ENCODE measurements around the gene PLCD4. TPM values are rescaled to one million over a fixed set of nuclear protein-coding genes. Genes with fewer than 3 reads are reported as not detected.

PLCD4 gene
- total RNA-seq, 1 donor from 2014 or later: 0.86 TPM

- DNase-seq (ENCODE audit: low read depth) (no peak), FAIRE-seq (no peak)
- H3K27ac Mint-ChIP-seq (ENCODE audit: unreplicated experiment): no peak overlapping the region
- peaks cover 12% of the 10 kb centered on the region for H3K36me3 Mint-ChIP-seq (ENCODE audit: low read depth, unreplicated experiment)
- peaks cover 31% of the 10 kb centered on the region for H3K36me3 ChIP-seq (ENCODE audit: insufficient read depth, low read length)
- H3K9ac ChIP-seq (ENCODE audit: low read length): no peak overlapping the region
- no peaks in the 10 kb centered on the region for H3K27me3 ChIP-seq (ENCODE audit: insufficient read depth, low read length)
- H3K4me3 ChIP-seq (ENCODE audit: insufficient read depth, low read depth, low read length): no peak overlapping the region
- peaks cover 4% of the 10 kb centered on the region for H3K4me1 ChIP-seq (ENCODE audit: insufficient read depth, low read length)
- H3K4me1 Mint-ChIP-seq (ENCODE audit: low read depth, unreplicated experiment): peaks cover 12% of the 10 kb centered on the region
- no peak overlapping the region for H2AFZ ChIP-seq (ENCODE audit: low read depth, low read length)
- no peak for TF ChIP-seq EZH2 (IDR thresholded peaks at IDR 0.05; ENCODE audit: insufficient read depth, low read length)
- no peak for TF ChIP-seq CTCF (IDR thresholded peaks at IDR 0.05; ENCODE audit: insufficient read depth, low read depth, low read length)
- peaks cover 17% of the 10 kb centered on the region for H4K20me1 ChIP-seq (ENCODE audit: insufficient read depth, low read length)
- peaks cover 33% of the 10 kb centered on the region for H3K79me2 ChIP-seq (ENCODE audit: insufficient read depth, low read length)
- H3K27ac ChIP-seq (ENCODE audit: low read depth, low read length): no peak overlapping the region
- H3K4me3 Mint-ChIP-seq (ENCODE audit: unreplicated experiment): no peak overlapping the region
- no peak overlapping the region for H3K4me2 ChIP-seq (ENCODE audit: low read length)
- no peaks in the 10 kb centered on the region for H3K9me3 ChIP-seq (ENCODE audit: insufficient read depth, low read depth, low read length)
- no peaks in the 10 kb centered on the region for H3K27me3 Mint-ChIP-seq (ENCODE audit: low read depth, unreplicated experiment)
- no peaks in the 10 kb centered on the region for H3K9me3 Mint-ChIP-seq (ENCODE audit: unreplicated experiment)
Measured at GRCh38 chr2:218583983-218584850, 23.5 kb upstream of the PLCD4 start.

- no peaks in the 10 kb centered on the region for H3K9me3 ChIP-seq (ENCODE audit: insufficient read depth, low read depth, low read length)
- peaks cover 25% of the 10 kb centered on the region for H3K79me2 ChIP-seq (ENCODE audit: insufficient read depth, low read length)
- H3K4me1 Mint-ChIP-seq (ENCODE audit: low read depth, unreplicated experiment): peaks cover 12% of the 10 kb centered on the region
- H3K27me3 Mint-ChIP-seq (ENCODE audit: low read depth, unreplicated experiment): no peaks in the 10 kb centered on the region
- no peak overlapping the region for H2AFZ ChIP-seq (ENCODE audit: low read depth, low read length)
- H3K36me3 ChIP-seq (ENCODE audit: insufficient read depth, low read length): peaks cover 44% of the 10 kb centered on the region
- DNase-seq (ENCODE audit: low read depth): no peak
- no peak overlapping the region for H3K4me3 ChIP-seq (ENCODE audit: insufficient read depth, low read depth, low read length)
- no peak for FAIRE-seq
- H3K9ac ChIP-seq (ENCODE audit: low read length): no peak overlapping the region
- peaks cover 15% of the 10 kb centered on the region for H3K36me3 Mint-ChIP-seq (ENCODE audit: low read depth, unreplicated experiment)
- H3K27ac ChIP-seq (ENCODE audit: low read depth, low read length): no peak overlapping the region
- peaks cover 4% of the 10 kb centered on the region for H3K4me1 ChIP-seq (ENCODE audit: insufficient read depth, low read length)
- no peaks in the 10 kb centered on the region for H3K27me3 ChIP-seq (ENCODE audit: insufficient read depth, low read length)
- H3K9me3 Mint-ChIP-seq (ENCODE audit: unreplicated experiment): no peaks in the 10 kb centered on the region
- H3K27ac Mint-ChIP-seq (ENCODE audit: unreplicated experiment): no peak overlapping the region
- H4K20me1 ChIP-seq (ENCODE audit: insufficient read depth, low read length): peaks cover 15% of the 10 kb centered on the region
- H3K4me2 ChIP-seq (ENCODE audit: low read length): no peak overlapping the region
- H3K4me3 Mint-ChIP-seq (ENCODE audit: unreplicated experiment): no peak overlapping the region
- TF ChIP-seq CTCF (IDR thresholded peaks at IDR 0.05; ENCODE audit: insufficient read depth, low read depth, low read length) (no peak), EZH2 (IDR thresholded peaks at IDR 0.05; ENCODE audit: insufficient read depth, low read length) (no peak)
Measured at GRCh38 chr2:218585541-218585940, 22.2 kb upstream of the PLCD4 start.

GRCh38 chr2:218605432-218605831 lies 2.3 kb upstream of the PLCD4 start:
- no peak overlapping the region for H3K27ac ChIP-seq (ENCODE audit: low read depth, low read length)
- H3K79me2 ChIP-seq (ENCODE audit: insufficient read depth, low read length): no peaks in the 10 kb centered on the region
- FAIRE-seq (no peak), DNase-seq (ENCODE audit: low read depth) (peak; percentile 24)
- H3K4me2 ChIP-seq (ENCODE audit: low read length): no peak overlapping the region
- H4K20me1 ChIP-seq (ENCODE audit: insufficient read depth, low read length): no peaks in the 10 kb centered on the region
- peaks cover 3% of the 10 kb centered on the region for H3K36me3 Mint-ChIP-seq (ENCODE audit: low read depth, unreplicated experiment)
- H3K27ac Mint-ChIP-seq (ENCODE audit: unreplicated experiment): no peak overlapping the region
- H2AFZ ChIP-seq (ENCODE audit: low read depth, low read length): no peak overlapping the region
- peaks cover 7% of the 10 kb centered on the region for H3K4me1 Mint-ChIP-seq (ENCODE audit: low read depth, unreplicated experiment)
- H3K9ac ChIP-seq (ENCODE audit: low read length): no peak overlapping the region
- H3K9me3 ChIP-seq (ENCODE audit: insufficient read depth, low read depth, low read length): no peaks in the 10 kb centered on the region
- H3K27me3 ChIP-seq (ENCODE audit: insufficient read depth, low read length): no peaks in the 10 kb centered on the region
- H3K9me3 Mint-ChIP-seq (ENCODE audit: unreplicated experiment): no peaks in the 10 kb centered on the region
- TF ChIP-seq CTCF (IDR thresholded peaks at IDR 0.05; ENCODE audit: insufficient read depth, low read depth, low read length): no peak
- TF ChIP-seq EZH2 (IDR thresholded peaks at IDR 0.05; ENCODE audit: insufficient read depth, low read length): no peak
- no peak overlapping the region for H3K4me3 ChIP-seq (ENCODE audit: insufficient read depth, low read depth, low read length)
- H3K36me3 ChIP-seq (ENCODE audit: insufficient read depth, low read length): no peaks in the 10 kb centered on the region
- peaks cover 9% of the 10 kb centered on the region for H3K27me3 Mint-ChIP-seq (ENCODE audit: low read depth, unreplicated experiment)
- peaks cover 7% of the 10 kb centered on the region for H3K4me1 ChIP-seq (ENCODE audit: insufficient read depth, low read length)
- no peak overlapping the region for H3K4me3 Mint-ChIP-seq (ENCODE audit: unreplicated experiment)

Measured in astrocyte (in vitro differentiated cells and primary cell).